ENCODE measurements around the gene GADD45GIP1. TPM values are rescaled to one million over a fixed set of nuclear protein-coding genes. Genes with fewer than 3 reads are reported as not detected.

Gene GADD45GIP1
- total and polyA plus RNA-seq, 2 donors (not counting 1 experiment from before 2014, with no cell fraction given) = 12.6 to 17.5 TPM

GRCh38 chr19:12937093-12937926 is 19.7 kb downstream of the GADD45GIP1 start:
- H3K4me2 ChIP-seq (replicated peaks; ENCODE audit: low read depth, low read length, poor library complexity, severe bottlenecking) = peak overlapping the region; percentile 89
- peak overlapping the region; percentile 98 for H3K4me3 Mint-ChIP-seq
- TF ChIP-seq CTCF (IDR thresholded peaks at IDR 0.05) (no peak), EZH2 (IDR thresholded peaks at IDR 0.05; ENCODE audit: borderline replicate concordance, insufficient read depth, low read depth, low read length, poor library complexity, severe bottlenecking) (no peak)
- POLR2A ChIA-PET = interaction anchor here (0.6 to 1.7 kb wide), 9 partner anchors 11 to 1013 kb away, joined by 3 to 9 read pairs (median 4); partner anchors contain the start of genes FBXW9, GCDH and SYCE2
- peak overlapping the region; percentile 61 to 71 for H3K27ac ChIP-seq (ENCODE audit: low read length in 2 of 2)
- DNase-seq = peak; percentile 67
- no peaks in the 10 kb centered on the region for H3K27me3 ChIP-seq (replicated peaks in 1 of 4; ENCODE audit: control extremely low read depth in 1 of 4, control insufficient read depth in 3 of 4, insufficient read depth in 4 of 4, low read length in 3 of 4)
- intact Hi-C loops (cut with micrococcal nuclease) = no loop called here
- ATAC-seq (ENCODE audit: low read depth) = no peak
- peak overlapping the region; percentile 96 for H3K27ac Mint-ChIP-seq
- no peaks in the 10 kb centered on the region for H3K9me3 ChIP-seq (ENCODE audit: control extremely low read depth in 1 of 3, control insufficient read depth in 2 of 3, insufficient read depth in 1 of 3, low read length in 2 of 3)
- H4K20me1 ChIP-seq (ENCODE audit: control insufficient read depth, insufficient read depth, low read length, poor library complexity, severe bottlenecking) = peaks cover 43% of the 10 kb centered on the region
- WGBS (ENCODE audit: insufficient coverage) = 6% methylated on average over 12 of the region's 23 CpGs
- H3K9ac ChIP-seq (ENCODE audit: low read length) = peak overlapping the region; percentile 99
- peaks cover 61% of the 10 kb centered on the region for H3K4me1 Mint-ChIP-seq
- H3K36me3 ChIP-seq (replicated peaks in 1 of 2; ENCODE audit: control extremely low read depth in 1 of 2, control insufficient read depth in 1 of 2, extremely low read depth in 1 of 2, insufficient read depth in 2 of 2, low read length in 1 of 2) = peaks cover 0 to 26% of the 10 kb centered on the region in 2 experiments
- peak overlapping the region; percentile 69 for H2AFZ ChIP-seq (ENCODE audit: insufficient read depth, low read depth, low read length, poor library complexity, severe bottlenecking)
- CTCF ChIA-PET = interaction anchor here (1.1 to 1.4 kb wide), 5 partner anchors 10 to 156 kb away, joined by 3 to 11 read pairs (median 3); no protein-coding TSS in a partner anchor
- H3K4me3 ChIP-seq (ENCODE audit: control extremely low read depth in 1 of 5, extremely low read depth in 1 of 5, insufficient read depth in 1 of 5, low read depth in 2 of 5, low read length in 4 of 5) = peak overlapping the region; percentile 19 to 95 (median 89)
- peaks cover 45 to 65% of the 10 kb centered on the region in 2 donors for H3K4me1 ChIP-seq (ENCODE audit: control insufficient read depth in 2 of 2, insufficient read depth in 2 of 2, low read length in 2 of 2)
- no peaks in the 10 kb centered on the region for H3K9me3 Mint-ChIP-seq (ENCODE audit: insufficient read depth)
- no peaks in the 10 kb centered on the region for H3K27me3 Mint-ChIP-seq
- H3K79me2 ChIP-seq (ENCODE audit: control insufficient read depth, insufficient read depth, low read length) = peaks cover 61% of the 10 kb centered on the region

GRCh38 chr19:12936582-12936981 is 20.4 kb downstream of the GADD45GIP1 start:
- peak overlapping the region; percentile 48 for H3K4me3 Mint-ChIP-seq
- peak overlapping the region; percentile 52 for H3K27ac Mint-ChIP-seq
- CTCF ChIA-PET = no interaction called here

More at GRCh38 chr19:12936582-12936981, 20.4 kb downstream of the GADD45GIP1 start:
- H2AFZ ChIP-seq (ENCODE audit: insufficient read depth, low read depth, low read length, poor library complexity, severe bottlenecking) = peak overlapping the region; percentile 19
- intact Hi-C loops (cut with micrococcal nuclease) = no loop called here
- POLR2A ChIA-PET = interaction anchor here (1.7 kb wide), 1 partner anchor 46 kb away, joined by 9 read pairs; the partner anchor contains the start of gene GCDH
- no peak for TF ChIP-seq CTCF (IDR thresholded peaks at IDR 0.05)
- no peak for TF ChIP-seq EZH2 (IDR thresholded peaks at IDR 0.05; ENCODE audit: borderline replicate concordance, insufficient read depth, low read depth, low read length, poor library complexity, severe bottlenecking)
- no peaks in the 10 kb centered on the region for H3K27me3 ChIP-seq (replicated peaks in 1 of 4; ENCODE audit: control extremely low read depth in 1 of 4, control insufficient read depth in 3 of 4, insufficient read depth in 4 of 4, low read length in 3 of 4)
- ATAC-seq (ENCODE audit: low read depth) = no peak
- H3K9ac ChIP-seq (ENCODE audit: low read length) = no peak overlapping the region
- peak; percentile 43 for DNase-seq
- H4K20me1 ChIP-seq (ENCODE audit: control insufficient read depth, insufficient read depth, low read length, poor library complexity, severe bottlenecking) = peaks cover 38% of the 10 kb centered on the region
- peak overlapping the region; percentile 21 for H3K4me2 ChIP-seq (replicated peaks; ENCODE audit: low read depth, low read length, poor library complexity, severe bottlenecking)
- peaks cover 60% of the 10 kb centered on the region for H3K79me2 ChIP-seq (ENCODE audit: control insufficient read depth, insufficient read depth, low read length)
- Mint-ChIP-seq H3K27me3 (no peaks in the 10 kb centered on the region), H3K9me3 (ENCODE audit: insufficient read depth) (no peaks in the 10 kb centered on the region), H3K4me1 (peaks cover 61% of the 10 kb centered on the region)
- H3K4me1 ChIP-seq (ENCODE audit: control insufficient read depth in 2 of 2, insufficient read depth in 2 of 2, low read length in 2 of 2) = peaks cover 46 to 69% of the 10 kb centered on the region in 2 donors
- no peak overlapping the region for H3K4me3 ChIP-seq (ENCODE audit: control extremely low read depth in 1 of 5, extremely low read depth in 1 of 5, insufficient read depth in 1 of 5, low read depth in 2 of 5, low read length in 4 of 5)
- peaks cover 0 to 21% of the 10 kb centered on the region in 2 experiments for H3K36me3 ChIP-seq (replicated peaks in 1 of 2; ENCODE audit: control extremely low read depth in 1 of 2, control insufficient read depth in 1 of 2, extremely low read depth in 1 of 2, insufficient read depth in 2 of 2, low read length in 1 of 2)
- H3K9me3 ChIP-seq (ENCODE audit: control extremely low read depth in 1 of 3, control insufficient read depth in 2 of 3, insufficient read depth in 1 of 3, low read length in 2 of 3) = no peaks in the 10 kb centered on the region
- no peak overlapping the region for H3K27ac ChIP-seq (ENCODE audit: low read length in 2 of 2)
- 28% methylated on average over 4 of the region's 7 CpGs for WGBS (ENCODE audit: insufficient coverage)

Measured in B cell (primary cell).